SK-N-SH treated with all-trans-retinoic acid at 6 μM for 48 hours (cell line): ENCODE results near the gene SNX15.

Experiments used
- BACH2 ChIP-seq: fragments of 250-450 bp; sonication (Bioruptor Pico); IDR thresholded peaks from 2 replicates; pipeline ENCODE4 v1.9.0; 2021; ENCODE audit warnings: mild to moderate bottlenecking, borderline replicate concordance
- CREB5 ChIP-seq: fragments of 250-450 bp; sonication (Bioruptor Pico); IDR thresholded peaks from 2 replicates; pipeline ENCODE4 v1.5.1; 2020; ENCODE audit warnings: low read depth, mild to moderate bottlenecking, moderate library complexity
- ESRRG ChIP-seq: fragments of 250-450 bp; sonication (Bioruptor Pico); IDR thresholded peaks from 2 replicates; pipeline ENCODE4 v1.6.1; 2021; ENCODE audit warnings: mild to moderate bottlenecking
- PATZ1 ChIP-seq: fragments of 250-450 bp; sonication (Bioruptor Pico); IDR thresholded peaks from 2 replicates; pipeline ENCODE4 v1.8.0; 2020; ENCODE audit warnings: mild to moderate bottlenecking, moderate library complexity, borderline replicate concordance
- POU6F1 ChIP-seq: fragments of 250-450 bp; sonication (Bioruptor Pico); IDR thresholded peaks from 2 replicates; pipeline ENCODE4 v1.8.0; 2021; ENCODE audit warnings: low read depth, mild to moderate bottlenecking, moderate library complexity, borderline replicate concordance
- PPARA ChIP-seq: fragments of 250-450 bp; sonication (Bioruptor Pico); IDR thresholded peaks from 2 replicates; pipeline ENCODE4 v1.5.0; 2020; ENCODE audit warnings: mild to moderate bottlenecking, borderline replicate concordance
- ZC3H10 ChIP-seq: fragments of 250-450 bp; sonication (Bioruptor Pico); IDR thresholded peaks from 2 replicates; pipeline ENCODE4 v1.5.1; 2021; ENCODE audit warnings: mild to moderate bottlenecking, moderate library complexity
- ZFP30 ChIP-seq: fragments of 450-650 bp; formaldehyde crosslinking; IDR thresholded peaks from 2 replicates; pipeline ENCODE4 v1.5.0; 2022; ENCODE audit warnings: mild to moderate bottlenecking, moderate library complexity

- TF ChIP-seq CREB5 (CRISPR knock-in tag) (no peak), ESRRG (CRISPR knock-in tag) (no peak), BACH2 (no peak), ZFP30 (CRISPR knock-in tag) (no peak), PATZ1 (CRISPR knock-in tag) (no peak), PPARA (CRISPR knock-in tag) (no peak), ZC3H10 (CRISPR knock-in tag) (no peak), POU6F1 (no peak)
Measured at GRCh38 chr11:65069217-65069616, 42.0 kb downstream of the SNX15 start.
